ENCODE results near the gene NFS1.

DNA sequence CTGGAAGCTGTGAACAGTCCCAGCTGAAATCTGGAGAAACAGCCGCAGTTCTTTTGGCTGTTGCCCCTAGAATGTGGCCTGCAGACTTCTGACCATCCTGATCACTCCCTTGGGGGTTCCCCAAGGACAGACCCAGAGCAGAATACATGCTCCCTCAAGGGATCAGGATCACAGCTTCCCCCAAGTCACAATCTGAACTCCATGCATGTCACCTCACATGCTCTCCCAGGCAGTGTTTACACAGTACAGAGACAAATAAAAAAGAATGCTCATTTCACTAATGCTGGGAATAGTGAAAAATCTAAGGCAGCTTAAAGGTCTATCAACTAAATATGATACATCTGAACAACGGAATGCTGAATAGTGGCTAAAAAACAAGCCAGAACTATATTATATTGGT, 63.1 kb downstream of the NFS1 start:
- TF ChIP-seq, protein P1, sequence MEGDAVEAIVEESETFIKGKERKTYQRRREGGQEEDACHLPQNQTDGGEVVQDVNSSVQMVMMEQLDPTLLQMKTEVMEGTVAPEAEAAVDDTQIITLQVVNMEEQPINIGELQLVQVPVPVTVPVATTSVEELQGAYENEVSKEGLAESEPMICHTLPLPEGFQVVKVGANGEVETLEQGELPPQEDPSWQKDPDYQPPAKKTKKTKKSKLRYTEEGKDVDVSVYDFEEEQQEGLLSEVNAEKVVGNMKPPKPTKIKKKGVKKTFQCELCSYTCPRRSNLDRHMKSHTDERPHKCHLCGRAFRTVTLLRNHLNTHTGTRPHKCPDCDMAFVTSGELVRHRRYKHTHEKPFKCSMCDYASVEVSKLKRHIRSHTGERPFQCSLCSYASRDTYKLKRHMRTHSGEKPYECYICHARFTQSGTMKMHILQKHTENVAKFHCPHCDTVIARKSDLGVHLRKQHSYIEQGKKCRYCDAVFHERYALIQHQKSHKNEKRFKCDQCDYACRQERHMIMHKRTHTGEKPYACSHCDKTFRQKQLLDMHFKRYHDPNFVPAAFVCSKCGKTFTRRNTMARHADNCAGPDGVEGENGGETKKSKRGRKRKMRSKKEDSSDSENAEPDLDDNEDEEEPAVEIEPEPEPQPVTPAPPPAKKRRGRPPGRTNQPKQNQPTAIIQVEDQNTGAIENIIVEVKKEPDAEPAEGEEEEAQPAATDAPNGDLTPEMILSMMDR (IDR thresholded peaks at IDR 0.05; ENCODE audit: control extremely low read depth in 1 of 3, insufficient read depth in 1 of 3, low read depth in 1 of 3, low read length in 3 of 3): no peak
- TF ChIP-seq HDAC2 (IDR thresholded peaks at IDR 0.05; ENCODE audit: borderline replicate concordance in 1 of 2, low read depth in 2 of 2, low read length in 2 of 2) (no peak), SUZ12 (IDR thresholded peaks at IDR 0.05; ENCODE audit: low read length) (no peak), RXRA (IDR thresholded peaks at IDR 0.05; ENCODE audit: insufficient read depth, low read depth, low read length) (no peak), POLR2AphosphoS5 (IDR thresholded peaks at IDR 0.05; ENCODE audit: low read depth, low read length) (no peak), JUN (IDR thresholded peaks at IDR 0.05; ENCODE audit: low read depth, low read length) (no peak), CHD1 (IDR thresholded peaks at IDR 0.05; ENCODE audit: low read depth, low read length) (no peak), FOSL1 (IDR thresholded peaks at IDR 0.05; ENCODE audit: insufficient read depth, low read depth, low read length) (no peak), CBX5 (IDR thresholded peaks at IDR 0.05; ENCODE audit: low read depth, low read length) (no peak), KDM1A (IDR thresholded peaks at IDR 0.05; ENCODE audit: borderline replicate concordance, low read length) (no peak), JUND (IDR thresholded peaks at IDR 0.05; ENCODE audit: low read length) (no peak), RBBP5 (IDR thresholded peaks at IDR 0.05; ENCODE audit: borderline replicate concordance, low read depth, low read length) (no peak), CEBPB (IDR thresholded peaks at IDR 0.05; ENCODE audit: low read depth, low read length) (no peak), EZH2 (IDR thresholded peaks at IDR 0.05; ENCODE audit: low read depth, low read length, severe bottlenecking) (no peak)
